Measurements from ENCODE around the gene CRACR2A.

CRACR2A gene

GRCh38 chr12:3753544-3754284 lies 805 bp upstream of the CRACR2A start:
- DNase-seq (ENCODE audit: extremely low read depth in 1 of 2, low read depth in 1 of 2) = no peak

DNA sequence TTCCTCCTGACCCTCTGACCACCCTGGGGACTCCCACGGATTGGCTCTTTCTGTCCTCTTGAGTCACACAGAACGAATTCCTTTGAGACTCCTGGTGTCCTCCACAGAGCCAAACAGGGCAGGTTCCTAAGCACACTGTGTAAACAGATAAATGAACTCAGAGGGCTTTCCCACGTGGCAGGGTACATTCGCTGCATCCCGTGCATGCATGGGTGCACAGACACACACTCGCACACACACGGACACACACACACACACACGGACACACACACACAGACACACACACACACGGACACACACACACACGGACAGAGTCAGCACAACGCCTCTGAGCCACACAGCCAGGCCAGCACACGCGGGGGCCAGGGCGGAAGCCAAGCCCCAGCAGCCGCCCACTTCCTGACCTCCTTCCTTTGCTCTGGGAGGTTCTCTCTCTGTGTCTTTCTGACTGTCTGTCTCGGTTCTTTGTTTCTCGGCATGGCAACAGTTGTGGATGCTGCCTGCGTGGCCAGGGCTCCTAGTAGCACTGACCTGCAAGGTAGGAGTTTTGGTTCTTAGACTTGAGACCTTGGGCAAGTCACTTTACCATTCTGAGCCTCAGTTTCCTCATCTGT lies 706 bp downstream of the CRACR2A start:
- DNase-seq (ENCODE audit: extremely low read depth in 1 of 2, low read depth in 1 of 2) = no peak

DNA sequence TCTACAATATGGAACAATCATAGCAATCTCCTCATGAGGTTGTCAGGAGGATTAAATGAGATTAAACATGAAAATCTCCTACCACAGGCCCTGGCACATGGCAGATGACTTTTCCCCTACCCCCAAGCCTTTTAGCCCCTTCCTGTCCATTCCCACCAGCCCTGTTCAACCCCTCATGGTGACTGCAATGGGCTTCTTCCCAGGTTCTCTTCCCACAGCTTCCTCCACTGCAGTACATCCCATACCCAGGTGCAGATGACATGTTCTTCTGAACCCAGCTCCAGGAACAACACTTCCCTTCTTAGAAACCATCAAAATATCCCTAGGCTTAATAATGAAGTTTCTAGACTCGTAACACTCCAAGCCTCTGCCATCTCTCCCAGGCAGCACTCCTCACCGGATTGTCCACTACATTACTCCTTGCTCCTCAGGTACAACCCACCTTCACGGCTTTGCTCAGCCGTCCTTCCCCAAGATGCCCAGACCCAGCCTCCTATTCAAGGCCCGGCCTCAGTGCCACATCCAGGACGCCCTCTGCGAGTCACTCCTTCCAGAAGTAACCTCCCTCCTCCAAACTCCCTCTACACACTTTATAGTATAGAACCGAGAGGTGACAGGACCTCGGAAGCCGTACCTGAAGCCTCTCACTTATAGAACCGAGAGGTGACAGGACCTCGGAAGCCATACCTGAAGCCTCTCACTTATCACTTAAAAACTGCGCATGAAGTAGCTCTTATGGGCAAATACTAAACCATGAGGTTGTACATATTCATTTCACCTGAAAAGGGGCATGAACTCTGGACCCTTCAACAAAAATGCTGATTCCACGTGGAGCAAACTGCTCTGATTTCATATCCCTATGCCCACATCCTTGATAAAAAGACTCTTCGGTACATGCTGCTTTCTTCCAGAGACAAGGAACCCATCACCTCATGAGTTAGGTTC lies 1.5 kb downstream of the CRACR2A start:
- no peak for DNase-seq (ENCODE audit: extremely low read depth in 1 of 2, low read depth in 1 of 2)

DNA sequence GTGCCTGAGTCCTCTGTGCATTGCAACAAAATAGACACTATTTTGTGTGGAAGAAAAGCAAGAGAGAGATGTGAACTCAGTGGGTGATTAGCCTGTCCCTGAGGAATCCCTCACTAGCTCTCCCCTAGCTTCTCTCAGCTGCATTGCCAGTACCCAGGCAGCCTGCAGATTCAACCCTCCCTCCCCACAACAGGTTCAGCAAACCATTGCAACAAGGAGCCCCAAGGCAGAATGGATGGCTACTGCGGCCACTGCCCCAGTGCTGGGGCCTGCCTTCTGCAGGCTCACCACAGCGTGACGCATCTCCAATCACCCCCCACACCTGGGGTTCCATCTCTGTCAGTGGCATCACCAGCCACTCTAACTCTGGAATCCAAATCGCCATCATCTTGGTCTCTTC lies 2.3 kb downstream of the CRACR2A start:
- no peak for DNase-seq (ENCODE audit: extremely low read depth in 1 of 2, low read depth in 1 of 2)

GRCh38 chr12:3748620-3749019 lies 4.3 kb downstream of the CRACR2A start:
- DNase-seq (ENCODE audit: extremely low read depth in 1 of 2, low read depth in 1 of 2) = no peak

DNA sequence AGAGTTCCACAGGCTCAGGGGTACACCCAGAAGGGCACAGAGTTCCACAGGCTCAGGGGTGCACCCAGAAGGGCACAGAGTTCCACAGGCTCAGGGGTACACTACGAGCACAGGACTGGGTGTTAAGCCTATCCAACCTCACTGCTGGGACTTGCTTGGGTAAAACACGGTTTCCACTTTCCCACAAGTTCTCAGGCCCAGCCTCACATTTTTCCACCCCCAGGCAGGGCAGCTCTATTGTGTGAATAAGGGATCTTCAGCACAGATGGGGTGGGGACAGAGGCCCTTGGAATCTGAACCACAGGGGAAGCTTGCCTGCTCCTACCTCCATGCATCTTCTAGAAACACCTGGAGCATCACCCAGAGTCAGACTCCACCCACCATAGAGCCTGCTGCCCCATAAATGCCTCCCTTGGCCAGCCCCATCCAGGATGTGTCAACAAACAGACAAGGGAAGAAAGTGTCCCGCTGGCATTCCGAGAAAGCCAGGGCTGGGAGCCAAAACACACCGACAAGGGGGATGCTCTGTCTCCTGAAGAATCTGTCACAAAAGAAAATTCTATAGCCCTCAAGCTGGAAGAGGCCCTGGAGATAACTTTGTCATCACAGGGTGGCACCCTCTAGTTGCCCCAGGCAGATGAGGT lies 4.8 kb downstream of the CRACR2A start:
- DNase-seq (ENCODE audit: extremely low read depth in 1 of 2, low read depth in 1 of 2) = no peak

DNA sequence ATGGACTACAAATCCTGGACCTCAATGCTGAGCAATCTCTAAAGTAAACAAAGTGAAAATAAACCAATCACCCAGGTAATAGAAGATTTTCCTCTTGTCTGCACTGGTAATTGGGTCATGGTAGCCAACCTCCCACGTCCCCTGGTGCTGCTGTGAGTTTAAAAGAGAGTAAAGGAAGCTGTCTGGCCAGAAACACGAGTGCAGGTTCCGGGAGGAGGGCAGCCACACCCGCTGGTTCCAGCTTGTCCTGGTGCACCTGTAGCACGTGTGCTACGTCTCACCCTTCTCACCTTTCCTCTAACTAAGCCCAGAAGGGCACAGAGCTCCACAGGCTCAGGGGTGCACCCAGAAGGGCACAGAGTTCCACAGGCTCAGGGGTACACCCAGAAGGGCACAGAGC lies 5.4 kb downstream of the CRACR2A start:
- DNase-seq (ENCODE audit: extremely low read depth in 1 of 2, low read depth in 1 of 2) = no peak

DNA sequence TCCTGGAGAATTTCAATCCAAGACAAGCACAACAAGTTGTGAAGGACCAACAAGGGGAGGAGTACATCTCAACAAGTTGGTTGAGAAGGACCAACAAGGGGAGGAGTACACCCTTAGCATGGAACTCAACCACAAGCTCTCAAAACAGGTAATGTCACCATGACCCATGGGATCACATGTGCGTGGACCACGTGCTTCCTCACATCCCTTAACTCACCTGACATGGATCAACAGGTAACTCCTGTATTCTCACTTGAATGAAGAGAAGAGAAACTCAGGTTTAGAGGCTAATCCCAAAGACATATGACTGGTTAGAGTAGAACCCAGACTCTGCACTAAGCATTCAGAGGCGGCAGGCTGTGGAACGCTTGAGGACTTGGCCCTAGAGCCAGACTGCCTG lies 6.2 kb downstream of the CRACR2A start:
- no peak for DNase-seq (ENCODE audit: extremely low read depth in 1 of 2, low read depth in 1 of 2)

GRCh38 chr12:3745152-3745551 lies 7.8 kb downstream of the CRACR2A start:
- no peak for DNase-seq (ENCODE audit: extremely low read depth in 1 of 2, low read depth in 1 of 2)

- no peak for DNase-seq (ENCODE audit: extremely low read depth in 1 of 2, low read depth in 1 of 2)
Measured at GRCh38 chr12:3744229-3744901, 8.5 kb downstream of the CRACR2A start.

- DNase-seq (ENCODE audit: extremely low read depth in 1 of 2, low read depth in 1 of 2) = no peak
Measured at GRCh38 chr12:3743803-3744202, 9.1 kb downstream of the CRACR2A start.

DNA sequence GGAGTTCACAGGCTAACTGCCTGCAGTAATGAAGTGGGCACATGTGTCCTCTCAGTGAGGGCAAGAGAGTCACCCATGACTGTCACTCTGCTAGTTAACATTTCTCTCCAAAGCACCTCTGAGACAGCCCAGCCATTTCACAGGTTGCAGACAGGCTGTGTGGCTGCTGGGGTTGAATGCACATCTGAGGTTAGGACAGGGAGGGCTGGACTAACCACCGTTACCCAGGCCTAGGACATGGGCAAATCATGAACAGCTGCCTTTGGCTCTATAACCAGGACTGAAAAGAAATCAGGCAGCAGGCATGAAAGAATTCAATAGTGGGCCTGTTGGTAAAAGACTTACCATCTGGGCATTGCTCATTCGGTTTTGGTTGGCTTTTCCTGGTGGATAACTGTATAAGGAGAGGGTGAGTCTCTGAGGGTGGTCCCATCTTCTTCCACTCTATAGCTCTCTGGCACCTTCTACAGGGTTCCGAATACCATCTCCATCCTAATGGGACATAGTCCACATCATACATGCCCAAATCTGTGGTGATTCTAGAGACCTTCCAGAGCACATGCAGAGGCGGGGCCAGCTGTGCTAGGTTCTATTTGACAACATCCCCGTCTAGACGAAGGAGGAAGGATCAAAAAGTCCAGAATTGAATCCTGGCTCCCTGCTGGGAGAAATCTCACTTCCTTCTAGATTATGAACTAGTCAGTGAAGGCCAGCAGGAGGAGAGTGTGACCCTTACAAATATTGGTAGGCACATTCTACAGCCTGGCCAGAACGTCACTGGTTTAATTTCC lies 10.8 kb downstream of the CRACR2A start:
- no peak for DNase-seq (ENCODE audit: extremely low read depth in 1 of 2, low read depth in 1 of 2)

GRCh38 chr12:3740480-3741231 lies 12.3 kb downstream of the CRACR2A start:
- no peak for DNase-seq (ENCODE audit: extremely low read depth in 1 of 2, low read depth in 1 of 2)

- no peak for DNase-seq (ENCODE audit: extremely low read depth in 1 of 2, low read depth in 1 of 2)
Measured at GRCh38 chr12:3735432-3735831, 17.5 kb downstream of the CRACR2A start.

- no peak for DNase-seq (ENCODE audit: extremely low read depth in 1 of 2, low read depth in 1 of 2)
Measured at GRCh38 chr12:3732901-3733300, 20.0 kb downstream of the CRACR2A start.

- DNase-seq (ENCODE audit: extremely low read depth in 1 of 2, low read depth in 1 of 2) = no peak
Measured at GRCh38 chr12:3730111-3730510, 22.8 kb downstream of the CRACR2A start.

GRCh38 chr12:3728686-3729085 lies 24.2 kb downstream of the CRACR2A start:
- DNase-seq (ENCODE audit: extremely low read depth in 1 of 2, low read depth in 1 of 2) = no peak

DNA sequence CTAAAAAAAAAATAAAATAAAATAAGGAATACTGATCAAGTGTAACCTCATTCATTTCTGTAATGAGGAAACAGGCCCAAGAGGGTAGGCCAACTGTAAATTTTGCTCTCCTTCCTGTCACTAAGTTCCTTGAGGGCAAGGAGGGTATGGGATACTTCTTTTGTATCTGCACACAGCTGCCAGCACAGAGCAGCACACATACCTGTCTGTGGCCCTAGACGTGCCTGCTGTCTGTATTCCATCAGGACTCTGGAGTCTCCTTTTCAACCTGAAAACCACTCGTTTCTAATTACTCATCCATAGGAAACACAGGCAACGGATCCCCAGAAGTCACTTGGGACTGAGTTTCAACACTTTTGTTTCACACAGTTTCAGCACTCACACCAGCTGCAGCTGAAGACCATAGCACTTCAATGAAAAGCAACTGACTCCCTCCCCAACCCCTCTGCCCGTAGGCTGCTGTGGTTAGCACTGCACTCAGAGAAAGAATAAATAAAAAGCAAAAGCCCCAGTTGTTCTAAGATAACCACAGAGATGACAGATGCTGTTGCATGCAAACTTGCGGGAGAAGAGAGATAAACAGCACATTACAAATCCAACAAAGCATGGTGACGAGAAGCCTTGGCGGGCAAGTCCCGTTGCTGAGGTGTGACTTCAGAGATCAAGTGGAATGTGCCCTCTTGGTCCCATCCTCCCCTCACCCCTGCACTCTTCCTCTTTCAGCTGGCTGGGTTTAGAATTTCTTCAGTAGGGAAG lies 24.9 kb downstream of the CRACR2A start:
- DNase-seq (ENCODE audit: extremely low read depth in 1 of 2, low read depth in 1 of 2) = no peak
